Measurements from ENCODE around the gene GPR171. TPM values are rescaled to one million over a fixed set of nuclear protein-coding genes. Genes with fewer than 3 reads are reported as not detected.

GPR171 gene
- total RNA-seq, 4 donors from 2014 or later = 2.8 to 10.6 (median 4.7) TPM

DNA sequence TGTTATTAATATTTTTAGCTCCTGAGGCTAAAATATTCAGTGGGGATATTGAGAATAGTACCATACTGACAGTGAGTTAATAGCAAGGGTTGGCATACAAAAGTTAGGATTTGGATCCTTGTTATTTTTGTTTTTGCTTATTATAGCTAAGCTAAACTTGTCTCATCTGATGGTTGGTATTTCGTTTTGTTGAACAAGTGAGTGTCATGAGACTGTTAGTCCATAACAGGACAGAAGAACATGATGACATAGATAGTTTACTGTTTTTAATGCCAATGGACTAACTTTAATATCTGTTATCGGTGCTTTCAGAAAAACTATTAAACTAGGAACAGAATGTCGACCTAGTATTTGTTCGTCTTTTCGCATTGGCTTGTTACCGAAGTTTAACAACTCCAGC, 48.5 kb downstream of the GPR171 start:
- ATAC-seq (ENCODE audit: low FRiP score) (no peak), DNase-seq (ENCODE audit: low spot score) (no peak)
- TF ChIP-seq, protein P1, sequence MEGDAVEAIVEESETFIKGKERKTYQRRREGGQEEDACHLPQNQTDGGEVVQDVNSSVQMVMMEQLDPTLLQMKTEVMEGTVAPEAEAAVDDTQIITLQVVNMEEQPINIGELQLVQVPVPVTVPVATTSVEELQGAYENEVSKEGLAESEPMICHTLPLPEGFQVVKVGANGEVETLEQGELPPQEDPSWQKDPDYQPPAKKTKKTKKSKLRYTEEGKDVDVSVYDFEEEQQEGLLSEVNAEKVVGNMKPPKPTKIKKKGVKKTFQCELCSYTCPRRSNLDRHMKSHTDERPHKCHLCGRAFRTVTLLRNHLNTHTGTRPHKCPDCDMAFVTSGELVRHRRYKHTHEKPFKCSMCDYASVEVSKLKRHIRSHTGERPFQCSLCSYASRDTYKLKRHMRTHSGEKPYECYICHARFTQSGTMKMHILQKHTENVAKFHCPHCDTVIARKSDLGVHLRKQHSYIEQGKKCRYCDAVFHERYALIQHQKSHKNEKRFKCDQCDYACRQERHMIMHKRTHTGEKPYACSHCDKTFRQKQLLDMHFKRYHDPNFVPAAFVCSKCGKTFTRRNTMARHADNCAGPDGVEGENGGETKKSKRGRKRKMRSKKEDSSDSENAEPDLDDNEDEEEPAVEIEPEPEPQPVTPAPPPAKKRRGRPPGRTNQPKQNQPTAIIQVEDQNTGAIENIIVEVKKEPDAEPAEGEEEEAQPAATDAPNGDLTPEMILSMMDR (IDR thresholded peaks at IDR 0.05) = no peak

DNA sequence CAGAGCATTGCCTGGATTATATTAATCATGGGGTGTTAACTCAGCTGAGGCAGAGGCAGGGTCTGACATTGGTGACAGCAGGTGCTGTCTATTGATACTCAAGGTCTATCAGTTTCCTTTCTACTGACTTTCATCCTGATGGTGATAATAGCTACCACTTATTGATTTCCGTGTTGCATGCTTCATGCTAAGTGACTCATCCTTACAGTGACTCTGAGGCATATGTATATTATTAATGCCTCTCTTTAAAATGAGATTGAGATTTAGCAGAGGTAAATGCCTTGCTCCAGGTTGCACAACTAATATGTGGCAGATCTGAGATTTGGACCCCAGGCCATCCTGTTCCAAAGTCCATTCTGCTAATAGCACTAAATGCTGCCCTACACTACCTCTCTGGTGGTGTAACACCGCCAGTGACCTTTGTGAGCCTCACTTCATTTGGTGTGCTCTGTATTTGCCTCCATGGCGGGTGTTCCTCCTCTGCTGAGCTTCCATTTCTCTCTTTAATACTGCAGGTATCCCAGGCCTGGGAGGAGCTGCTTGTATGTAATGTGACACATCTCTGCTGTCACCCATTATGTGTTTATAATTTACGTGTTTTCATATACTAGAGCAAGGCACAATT, 50.4 kb downstream of the GPR171 start:
- TF ChIP-seq, protein P1 (IDR thresholded peaks at IDR 0.05) = no peak
- no peak for DNase-seq (ENCODE audit: low spot score)
- no peak for ATAC-seq (ENCODE audit: low FRiP score)

Small RNA genes lying within 50 kb of the gene (small RNA-seq; reads per million reads assigned to genes)
- 32.5 reads per million, percentile 94 among the genes with 10 or more reads in this experiment for gene RNA5SP145

Other genes with a start within 250 kb of the GPR171 start
- gene CLRN1, start 230.5 kb downstream of the GPR171 start, total RNA-seq = not detected
- gene MED12L, start 117.6 kb downstream of the GPR171 start, total RNA-seq = under 1 TPM; 0.16 to 0.37 (median 0.31) TPM
- gene P2RY14, start 75.3 kb upstream of the GPR171 start, total RNA-seq = 10 to 100 TPM in 1 of 4 donors, 1 to 10 TPM in 3; 2.2 to 12.8 (median 6.4) TPM
- gene GPR87, start 113.6 kb upstream of the GPR171 start, total RNA-seq = not detected
- 10 to 100 TPM in 1 of 4 donors, 1 to 10 TPM in 2, under 1 TPM in 1; 0.72 to 10.7 (median 3.4) TPM for gene P2RY13, start 126.3 kb upstream of the GPR171 start, total RNA-seq
- 1 to 10 TPM; 5.2 to 8.3 (median 7.0) TPM for gene P2RY12, start 181.5 kb upstream of the GPR171 start, total RNA-seq